HepG2 (cell line): Measurements from ENCODE around the gene MAPK13. TPM values are rescaled to one million over a fixed set of nuclear protein-coding genes. Genes with fewer than 3 reads are reported as not detected.

ENCODE experiments used
- AHDC1 ChIP-seq: sonication (generic); formaldehyde crosslinking; IDR thresholded peaks from 2 replicates; pipeline ENCODE4 v1.5.1; 2020; ENCODE audit warnings: mild to moderate bottlenecking, missing genetic modification reagents, borderline replicate concordance
- ARID5B ChIP-seq: IDR thresholded peaks from 2 replicates; pipeline ENCODE4 v1.4.0; 2020; ENCODE audit warnings: mild to moderate bottlenecking, missing genetic modification reagents
- FOXK2 ChIP-seq: fragments of 450-650 bp; IDR thresholded peaks from 2 replicates; pipeline ENCODE4 v1.6.1; 2016
- HOXA5 ChIP-seq: sonication (generic); formaldehyde crosslinking; IDR thresholded peaks from 2 replicates; pipeline ENCODE4 v1.4.0; 2020; ENCODE audit warnings: missing genetic modification reagents
- JUND ChIP-seq: sonication (generic); formaldehyde crosslinking; IDR thresholded peaks from 2 replicates; pipeline ENCODE4 v1.8.0; 2022; ENCODE audit warnings: mild to moderate bottlenecking, missing genetic modification reagents
- KDM2A ChIP-seq: sonication (generic); formaldehyde crosslinking; IDR thresholded peaks from 2 replicates; pipeline ENCODE4 v1.4.0; 2020; ENCODE audit warnings: low read depth, missing genetic modification reagents, borderline replicate concordance
- MAFF ChIP-seq: IDR thresholded peaks from 2 replicates; pipeline ENCODE4 v1.6.1; 2011; ENCODE audit warnings: low read depth, low read length, improper control_type of control experiment
- MAFG ChIP-seq: sonication (generic); formaldehyde crosslinking; IDR thresholded peaks from 2 replicates; pipeline ENCODE4 v1.5.1; 2020; ENCODE audit warnings: mild to moderate bottlenecking, missing genetic modification reagents
- MXI1 ChIP-seq: IDR thresholded peaks from 3 replicates; pipeline ENCODE4 v1.6.1; 2012; ENCODE audit warnings: low read depth, low read length, inconsistent platforms, borderline replicate concordance
- POGK ChIP-seq: sonication (generic); formaldehyde crosslinking; conservative IDR thresholded peaks from 2 replicates; pipeline ENCODE4 v1.8.0; 2022; ENCODE audit warnings: mild to moderate bottlenecking, moderate library complexity, missing genetic modification reagents
- SKI ChIP-seq: fragments of 450-650 bp; IDR thresholded peaks from one replicate; pipeline ENCODE4 v1.6.1; 2018; ENCODE audit warnings: mild to moderate bottlenecking; ENCODE audit not compliant: partially characterized antibody
- THAP11 ChIP-seq: IDR thresholded peaks from 2 replicates; pipeline ENCODE4 v1.6.1; 2016; ENCODE audit warnings: missing biosample characterization, missing genetic modification reagents
- THAP7 ChIP-seq: sonication (generic); formaldehyde crosslinking; IDR thresholded peaks from 2 replicates; pipeline ENCODE4 v1.8.1; 2023; ENCODE audit warnings: mild to moderate bottlenecking, missing genetic modification reagents
- ZNF691 ChIP-seq: sonication (generic); formaldehyde crosslinking; IDR thresholded peaks from 2 replicates; pipeline ENCODE4 v1.4.0; 2020; ENCODE audit warnings: missing genetic modification reagents, low read depth, mild to moderate bottlenecking, borderline replicate concordance
- ZNF792 ChIP-seq: IDR thresholded peaks from 2 replicates; pipeline ENCODE4 v1.6.1; 2016
- polyA plus RNA-seq, 8 experiments: library from polyadenylated mRNA; depleted of rRNA in 3 of 8; stranded (reverse) in 7 of 8; unstranded in 1 of 8; fragments of >200 nt; fragmentation: Illumina TruSeq in 4 of 8; extraction: Trizol in 4 of 8; gene quantifications; 2 replicates each; pipeline versions ENCODE4 v1.2.1 to v1.2.3, GENCODE V29; 2011 to 2016; ENCODE audit warnings: low read depth in 4 of 8, missing spikeins in 1 of 8, mixed read lengths in 1 of 8; ENCODE audit not compliant: insufficient read depth in 1 of 8
- total RNA-seq, 5 experiments: library from RNA; depleted of rRNA; stranded (reverse); fragments of >200 nt; fragmentation: Illumina TruSeq; extraction: Trizol; gene quantifications; 2 replicates each; pipeline ENCODE4 v1.2.3, GENCODE V29; 2016; ENCODE audit warnings: low read depth in 1 of 5

Gene MAPK13
- total and polyA plus RNA-seq, 2 of the 13 experiments (the other 11 are each of a cell fraction or from before 2014, with no cell fraction given): 12.7 to 43.4 TPM

- TF ChIP-seq ZNF691 (CRISPR knock-in tag): peak; percentile 75; the same call in 1 of the 2 replicates
- peak; percentile 71 for TF ChIP-seq AHDC1
- TF ChIP-seq JUND (CRISPR knock-in tag): peak; percentile 94
- TF ChIP-seq POGK (CRISPR knock-in tag): peak; percentile 72; the same call in 1 of the 2 replicates
- peak; percentile 63 for TF ChIP-seq THAP11 (CRISPR knock-in tag)
- peak; percentile 89 for TF ChIP-seq ARID5B (CRISPR knock-in tag)
- no peak; the same call in 1 of the 2 replicates for TF ChIP-seq KDM2A (CRISPR knock-in tag)
- peak; percentile 77; the same call in 1 of the 2 replicates for TF ChIP-seq ZNF792 (CRISPR knock-in tag)
- TF ChIP-seq HOXA5 (CRISPR knock-in tag): 0 out of 2 replicates have a peak, but pooled peaks have one; percentile 18
- peak; percentile 51; the same call in 1 of the 3 replicates for TF ChIP-seq MXI1
- no peak for TF ChIP-seq FOXK2
- TF ChIP-seq SKI: peak; percentile 57
- peak; percentile 56; the same call in 1 of the 2 replicates for TF ChIP-seq THAP7 (CRISPR knock-in tag)
- TF ChIP-seq MAFF: peak; percentile 63; the same call in 1 of the 2 replicates
- peak; percentile 83 for TF ChIP-seq MAFG (CRISPR knock-in tag)
Observed at GRCh38 chr6:36127462-36128016, 2.8 kb upstream of the MAPK13 start (continued).
